Cardiac muscle cell (in vitro differentiated cells and primary cell): ENCODE measurements around the gene RYR3. TPM values are rescaled to one million over a fixed set of nuclear protein-coding genes. Genes with fewer than 3 reads are reported as not detected.

Source experiments
- DNase-seq, 2 donors: peaks; one replicate each; pipeline versions ENCODE4 v3.0.0 to v3.0.0-alpha.2; 2010 to 2017; ENCODE audit warnings: low read depth in 1 of 2, low spot score in 1 of 2
- H3K27ac ChIP-seq: fragments of 200-600 bp; sonication (generic); 2 replicates; pipeline ENCODE4 v1.5.1; 2016
- H3K27me3 ChIP-seq: fragments of 200-600 bp; sonication (generic); 2 replicates; pipeline ENCODE4 v1.6.0; 2016; ENCODE audit warnings: control low read depth
- H3K36me3 ChIP-seq: fragments of 200-600 bp; sonication (generic); 2 replicates; pipeline ENCODE4 v1.5.1; 2016; ENCODE audit warnings: control low read depth
- H3K4me1 ChIP-seq: fragments of 200-600 bp; sonication (generic); 2 replicates; pipeline ENCODE4 v1.8.1; 2017; ENCODE audit warnings: low read depth, mild to moderate bottlenecking, mixed run types
- H3K4me3 ChIP-seq: fragments of 200-600 bp; sonication (generic); 2 replicates; pipeline ENCODE4 v1.5.1; 2016; ENCODE audit warnings: mild to moderate bottlenecking
- H3K9me3 ChIP-seq: fragments of 200-600 bp; sonication (generic); 2 replicates; pipeline ENCODE4 v1.5.1; 2017; ENCODE audit warnings: low read depth, mild to moderate bottlenecking, control low read depth
- CTCF ChIP-seq: IDR thresholded peaks from 2 replicates; pipeline ENCODE4 v1.5.1; 2012; ENCODE audit warnings: low read depth, mild to moderate bottlenecking, low read length
- polyA plus RNA-seq: library from polyadenylated mRNA; unstranded; fragments of >200 nt; fragmentation: Nextera tagmentation; extraction: Ambion mirVana; gene quantifications from 2 replicates; pipeline ENCODE4 v1.2.1, GENCODE V29; 2016
- total RNA-seq: library from RNA; depleted of rRNA; stranded (reverse); fragments of >200 nt; gene quantifications from 2 replicates; pipeline ENCODE4 v1.2.3, GENCODE V29; 2016

RYR3 gene
- total and polyA plus RNA-seq, 2 experiments from 2014 or later = 0.39 to 0.54 TPM

GRCh38 chr15:33320017-33320416, 9.2 kb downstream of the RYR3 start:
- Histone ChIP-seq H3K4me1 (no peaks in the 10 kb centered on the region), H3K36me3 (no peaks in the 10 kb centered on the region), H3K4me3 (no peak overlapping the region), H3K27ac (no peak overlapping the region), H3K9me3 (no peaks in the 10 kb centered on the region), H3K27me3 (peaks cover 38% of the 10 kb centered on the region)
- no peak for DNase-seq
- no peak for TF ChIP-seq CTCF

GRCh38 chr15:33322091-33322490, 11.3 kb downstream of the RYR3 start:
- no peaks in the 10 kb centered on the region for H3K9me3 ChIP-seq

GRCh38 chr15:33324609-33325008, 13.8 kb downstream of the RYR3 start:
- peaks cover 63% of the 10 kb centered on the region for H3K27me3 ChIP-seq
- no peak for DNase-seq
- TF ChIP-seq CTCF = no peak
- no peaks in the 10 kb centered on the region for H3K36me3 ChIP-seq
- H3K27ac ChIP-seq = no peak overlapping the region
- no peak overlapping the region for H3K4me3 ChIP-seq
- H3K4me1 ChIP-seq = peaks cover 4% of the 10 kb centered on the region
- no peaks in the 10 kb centered on the region for H3K9me3 ChIP-seq

More at GRCh38 chr15:33322091-33322490, 11.3 kb downstream of the RYR3 start:
- H3K36me3 ChIP-seq = no peaks in the 10 kb centered on the region
- H3K27ac ChIP-seq = no peak overlapping the region
- no peak for TF ChIP-seq CTCF
- H3K4me3 ChIP-seq = no peak overlapping the region
- no peak for DNase-seq
- H3K4me1 ChIP-seq = no peaks in the 10 kb centered on the region
- peaks cover 54% of the 10 kb centered on the region for H3K27me3 ChIP-seq

- Histone ChIP-seq H3K4me3 (no peak overlapping the region), H3K27ac (no peak overlapping the region), H3K9me3 (no peaks in the 10 kb centered on the region), H3K27me3 (peaks cover 68% of the 10 kb centered on the region), H3K4me1 (peaks cover 4% of the 10 kb centered on the region), H3K36me3 (no peaks in the 10 kb centered on the region)
- TF ChIP-seq CTCF = no peak
- DNase-seq = no peak
These were observed 16.1 kb downstream of the RYR3 start for GRCh38 chr15:33326908-33327307.

GRCh38 chr15:33328106-33328505, 17.3 kb downstream of the RYR3 start:
- no peaks in the 10 kb centered on the region for H3K36me3 ChIP-seq
- peaks cover 4% of the 10 kb centered on the region for H3K4me1 ChIP-seq
- no peak overlapping the region for H3K27ac ChIP-seq
- peaks cover 68% of the 10 kb centered on the region for H3K27me3 ChIP-seq
- DNase-seq = no peak
- no peak overlapping the region for H3K4me3 ChIP-seq
- TF ChIP-seq CTCF = no peak
- no peaks in the 10 kb centered on the region for H3K9me3 ChIP-seq

GRCh38 chr15:33329457-33329856, 18.7 kb downstream of the RYR3 start:
- no peak for DNase-seq
- TF ChIP-seq CTCF = no peak
- H3K4me1 ChIP-seq = peaks cover 4% of the 10 kb centered on the region

More at GRCh38 chr15:33329457-33329856, 18.7 kb downstream of the RYR3 start:
- no peaks in the 10 kb centered on the region for H3K36me3 ChIP-seq
- H3K9me3 ChIP-seq = no peaks in the 10 kb centered on the region
- H3K27ac ChIP-seq = no peak overlapping the region
- H3K4me3 ChIP-seq = no peak overlapping the region
- H3K27me3 ChIP-seq = peaks cover 71% of the 10 kb centered on the region
